ENCODE data around the gene SPOP. TPM values are rescaled to one million over a fixed set of nuclear protein-coding genes. Genes with fewer than 3 reads are reported as not detected.

SPOP gene
- total RNA-seq, 1 experiment from 2014 or later, result 79.9 TPM

GRCh38 chr17:49567871-49568694 lies 109.8 kb downstream of the SPOP start:
- intact Hi-C loops (cut with micrococcal nuclease; ENCODE audit: unreplicated experiment), result loop anchor here (1.0 to 5.0 kb wide), 4 partner anchors 127 to 429 kb away; partner anchors contain the start of gene DLX3
- BruUV-seq (replicated peaks), result no TSS peak

GRCh38 chr17:49567104-49567521 lies 110.8 kb downstream of the SPOP start:
- Mint-ChIP-seq H3K27me3 (ENCODE audit: unreplicated experiment) (peaks cover 64% of the 10 kb centered on the region), H3K36me3 (ENCODE audit: insufficient read depth, unreplicated experiment) (peaks cover 18% of the 10 kb centered on the region), H3K4me1 (ENCODE audit: low read depth, unreplicated experiment) (peaks cover 14% of the 10 kb centered on the region), H3K9me3 (ENCODE audit: low read depth, unreplicated experiment) (no peaks in the 10 kb centered on the region), H3K27ac (ENCODE audit: unreplicated experiment) (no peak overlapping the region), H3K4me3 (ENCODE audit: low read depth, unreplicated experiment) (no peak overlapping the region)
- CTCF ChIA-PET, result interaction anchor here (0.6 to 1.6 kb wide), 14 partner anchors 10 to 431 kb away, joined by 3 to 18 read pairs (median 4); partner anchors contain the start of gene SLC35B1
- no peak for DNase-seq
- intact Hi-C loops (cut with micrococcal nuclease; ENCODE audit: unreplicated experiment), result loop anchor here (5.0 kb wide), 3 partner anchors 210 to 430 kb away; partner anchors contain the start of gene DLX3
- BruUV-seq (replicated peaks), result no TSS peak
- TF ChIP-seq, protein P1, sequence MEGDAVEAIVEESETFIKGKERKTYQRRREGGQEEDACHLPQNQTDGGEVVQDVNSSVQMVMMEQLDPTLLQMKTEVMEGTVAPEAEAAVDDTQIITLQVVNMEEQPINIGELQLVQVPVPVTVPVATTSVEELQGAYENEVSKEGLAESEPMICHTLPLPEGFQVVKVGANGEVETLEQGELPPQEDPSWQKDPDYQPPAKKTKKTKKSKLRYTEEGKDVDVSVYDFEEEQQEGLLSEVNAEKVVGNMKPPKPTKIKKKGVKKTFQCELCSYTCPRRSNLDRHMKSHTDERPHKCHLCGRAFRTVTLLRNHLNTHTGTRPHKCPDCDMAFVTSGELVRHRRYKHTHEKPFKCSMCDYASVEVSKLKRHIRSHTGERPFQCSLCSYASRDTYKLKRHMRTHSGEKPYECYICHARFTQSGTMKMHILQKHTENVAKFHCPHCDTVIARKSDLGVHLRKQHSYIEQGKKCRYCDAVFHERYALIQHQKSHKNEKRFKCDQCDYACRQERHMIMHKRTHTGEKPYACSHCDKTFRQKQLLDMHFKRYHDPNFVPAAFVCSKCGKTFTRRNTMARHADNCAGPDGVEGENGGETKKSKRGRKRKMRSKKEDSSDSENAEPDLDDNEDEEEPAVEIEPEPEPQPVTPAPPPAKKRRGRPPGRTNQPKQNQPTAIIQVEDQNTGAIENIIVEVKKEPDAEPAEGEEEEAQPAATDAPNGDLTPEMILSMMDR (IDR thresholded peaks at IDR 0.05; ENCODE audit: unreplicated experiment), result no peak

More at GRCh38 chr17:49567871-49568694, 109.8 kb downstream of the SPOP start:
- H3K27me3 Mint-ChIP-seq (ENCODE audit: unreplicated experiment), result peaks cover 64% of the 10 kb centered on the region
- no peaks in the 10 kb centered on the region for H3K9me3 Mint-ChIP-seq (ENCODE audit: low read depth, unreplicated experiment)
- TF ChIP-seq, protein P1 (IDR thresholded peaks at IDR 0.05; ENCODE audit: unreplicated experiment), result peak; percentile 98
- H3K4me3 Mint-ChIP-seq (ENCODE audit: low read depth, unreplicated experiment), result peak overlapping the region; percentile 68
- no peak overlapping the region for H3K27ac Mint-ChIP-seq (ENCODE audit: unreplicated experiment)
- peak; percentile 98 for DNase-seq
- peaks cover 18% of the 10 kb centered on the region for H3K36me3 Mint-ChIP-seq (ENCODE audit: insufficient read depth, unreplicated experiment)
- CTCF ChIA-PET, result interaction anchor here (0.6 to 1.6 kb wide), 13 partner anchors 11 to 430 kb away, joined by 3 to 18 read pairs (median 5); partner anchors contain the start of gene SLC35B1
- H3K4me1 Mint-ChIP-seq (ENCODE audit: low read depth, unreplicated experiment), result peaks cover 14% of the 10 kb centered on the region

DNA sequence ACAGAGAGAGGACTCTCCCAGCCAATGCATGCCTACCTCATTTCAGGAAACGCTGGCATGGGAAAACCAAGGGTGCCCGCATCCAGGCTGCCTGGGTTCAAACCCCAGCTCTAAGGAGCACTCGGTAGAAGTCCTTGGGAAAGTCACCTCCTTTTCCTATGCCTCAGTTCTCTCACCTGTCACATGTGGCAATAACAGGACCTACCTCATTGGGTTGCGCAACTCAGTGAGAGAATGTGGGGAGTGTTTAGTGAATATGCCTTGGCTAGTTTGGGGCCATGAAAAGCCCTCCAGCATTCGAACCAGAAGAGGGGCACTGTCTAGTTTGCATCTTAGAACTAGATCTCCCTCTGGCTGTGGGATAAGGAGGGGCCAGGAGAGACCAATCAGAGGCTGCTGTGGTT lies 111.2 kb downstream of the SPOP start:
- peaks cover 14% of the 10 kb centered on the region for H3K4me1 Mint-ChIP-seq (ENCODE audit: low read depth, unreplicated experiment)
- no peaks in the 10 kb centered on the region for H3K9me3 Mint-ChIP-seq (ENCODE audit: low read depth, unreplicated experiment)
- CTCF ChIA-PET, result interaction anchor here (0.7 to 1.9 kb wide), 6 partner anchors 9 to 159 kb away, joined by 3 to 18 read pairs (median 9); partner anchors contain the start of gene NXPH3
- peaks cover 18% of the 10 kb centered on the region for H3K36me3 Mint-ChIP-seq (ENCODE audit: insufficient read depth, unreplicated experiment)
- no peak overlapping the region for H3K27ac Mint-ChIP-seq (ENCODE audit: unreplicated experiment)
- no peak for DNase-seq
- TF ChIP-seq, protein P1 (IDR thresholded peaks at IDR 0.05; ENCODE audit: unreplicated experiment), result no peak
- no TSS peak for BruUV-seq (replicated peaks)
- intact Hi-C loops (cut with micrococcal nuclease; ENCODE audit: unreplicated experiment), result loop anchor here (5.0 kb wide), 3 partner anchors 211 to 431 kb away; partner anchors contain the start of gene DLX3
- H3K27me3 Mint-ChIP-seq (ENCODE audit: unreplicated experiment), result peaks cover 64% of the 10 kb centered on the region
- H3K4me3 Mint-ChIP-seq (ENCODE audit: low read depth, unreplicated experiment), result no peak overlapping the region

DNA sequence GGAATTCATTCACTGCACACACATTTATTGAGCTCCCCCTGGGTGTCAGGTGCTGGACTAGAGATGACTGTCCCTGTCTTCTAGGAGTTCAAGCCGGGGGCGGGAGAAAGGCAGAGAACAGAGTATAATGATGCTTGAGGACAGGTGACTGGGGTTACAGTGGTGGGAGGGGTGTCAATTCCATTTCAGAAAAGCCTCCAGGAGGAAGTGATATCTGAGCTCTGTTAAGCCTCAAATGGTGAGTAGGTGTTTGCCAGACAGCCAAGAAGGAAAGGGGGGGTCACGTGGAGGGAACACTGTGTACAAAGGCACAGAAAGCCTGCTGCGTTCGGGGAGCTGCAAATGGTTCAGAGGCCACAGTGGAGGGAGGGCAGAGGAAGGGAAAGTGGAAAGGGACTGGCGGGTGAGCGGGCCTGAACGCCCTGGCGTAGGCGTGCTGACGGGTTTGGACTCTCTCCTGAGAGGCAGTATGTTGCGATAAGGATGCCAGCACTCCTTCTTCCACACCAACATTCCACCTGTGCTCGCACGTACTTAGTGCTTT lies 111.9 kb downstream of the SPOP start:
- TF ChIP-seq, protein P1 (IDR thresholded peaks at IDR 0.05; ENCODE audit: unreplicated experiment), result no peak
- Mint-ChIP-seq H3K4me1 (ENCODE audit: low read depth, unreplicated experiment) (peaks cover 14% of the 10 kb centered on the region), H3K27me3 (ENCODE audit: unreplicated experiment) (peaks cover 64% of the 10 kb centered on the region), H3K4me3 (ENCODE audit: low read depth, unreplicated experiment) (no peak overlapping the region), H3K9me3 (ENCODE audit: low read depth, unreplicated experiment) (no peaks in the 10 kb centered on the region), H3K27ac (ENCODE audit: unreplicated experiment) (no peak overlapping the region), H3K36me3 (ENCODE audit: insufficient read depth, unreplicated experiment) (peaks cover 18% of the 10 kb centered on the region)
- intact Hi-C loops (cut with micrococcal nuclease; ENCODE audit: unreplicated experiment), result loop anchor here (5.0 kb wide), 3 partner anchors 211 to 431 kb away; partner anchors contain the start of gene DLX3
- peak; percentile 58 for DNase-seq
- no TSS peak for BruUV-seq (replicated peaks)
- CTCF ChIA-PET, result interaction anchor here (0.6 to 1.9 kb wide), 11 partner anchors 9 to 1025 kb away, joined by 3 to 14 read pairs (median 5); partner anchors contain the start of genes NXPH3 and SLC35B1
